OCI-LY1 (cell line): Measurements from ENCODE around the gene CFAP97D2.

Experiments used
- H2AFZ ChIP-seq: fragments of 200-600 bp; sonication (generic), shearing (Covaris generic); 2 replicates; pipeline ENCODE4 v1.6.0; 2014; ENCODE audit warnings: antibody characterized with exemption, mild to moderate bottlenecking, low read length
- H3F3A ChIP-seq: fragments of 200-600 bp; sonication (generic), shearing (Covaris generic); 2 replicates; pipeline ENCODE4 v1.6.0; 2014; ENCODE audit warnings: mild to moderate bottlenecking, antibody characterized with exemption, low read length, moderate library complexity; ENCODE audit not compliant: insufficient read depth
- H3K27ac ChIP-seq: fragments of 200-600 bp; sonication (generic); 2 replicates; pipeline ENCODE4 v1.5.1; 2014; ENCODE audit warnings: low read length, mixed run types, mild to moderate bottlenecking, low read depth; ENCODE audit not compliant: poor library complexity, severe bottlenecking
- H3K27me3 ChIP-seq: fragments of 200-600 bp; sonication (generic); 2 replicates; pipeline ENCODE4 v1.6.0; 2014; ENCODE audit warnings: antibody characterized with exemption, mild to moderate bottlenecking, low read length, moderate library complexity; ENCODE audit not compliant: insufficient read depth
- H3K36me3 ChIP-seq: fragments of 200-600 bp; sonication (generic); 2 replicates; pipeline ENCODE4 v1.6.1; 2014; ENCODE audit warnings: mild to moderate bottlenecking, antibody characterized with exemption, low read length, moderate library complexity, mixed read lengths; ENCODE audit not compliant: insufficient read depth
- H3K4me1 ChIP-seq: fragments of 200-600 bp; sonication (generic); 2 replicates; pipeline ENCODE4 v1.5.1; 2014; ENCODE audit warnings: mild to moderate bottlenecking, low read length, moderate library complexity; ENCODE audit not compliant: insufficient read depth, severe bottlenecking
- H3K4me2 ChIP-seq: fragments of 200-600 bp; sonication (generic), shearing (Covaris generic); 2 replicates; pipeline ENCODE4 v1.6.1; 2014; ENCODE audit warnings: low read length
- H3K4me3 ChIP-seq: fragments of 200-600 bp; sonication (generic); 2 replicates; pipeline ENCODE4 v1.5.1; 2014; ENCODE audit warnings: low read length, low read depth, mild to moderate bottlenecking, mixed read lengths; ENCODE audit not compliant: poor library complexity, severe bottlenecking
- H3K79me2 ChIP-seq: fragments of 200-600 bp; shearing (Covaris generic); 2 replicates; pipeline ENCODE4 v1.6.1; 2016; ENCODE audit warnings: mixed run types, low read length, mixed read lengths; ENCODE audit not compliant: insufficient read depth
- H3K9ac ChIP-seq: fragments of 200-600 bp; sonication (generic), shearing (Covaris generic); 2 replicates; pipeline ENCODE4 v1.6.1; 2014; ENCODE audit warnings: mild to moderate bottlenecking, low read length, mixed read lengths
- H3K9me2 ChIP-seq: fragments of 200-600 bp; sonication (generic), shearing (Covaris generic); 2 replicates; pipeline ENCODE4 v1.6.1; 2014; ENCODE audit warnings: low read depth, mild to moderate bottlenecking, low read length, mixed read lengths
- H3K9me3 ChIP-seq: fragments of 200-600 bp; shearing (Covaris generic); 2 replicates; pipeline ENCODE4 v1.6.1; 2014; ENCODE audit warnings: low read length, mixed read lengths
- H4K20me1 ChIP-seq: fragments of 200-600 bp; sonication (generic), shearing (Covaris generic); 2 replicates; pipeline ENCODE4 v1.6.0; 2016; ENCODE audit warnings: mild to moderate bottlenecking, low read length; ENCODE audit not compliant: insufficient read depth
- EZH2 ChIP-seq: fragments of 200-600 bp; sonication (generic), shearing (Covaris generic); IDR thresholded peaks from 2 replicates; pipeline ENCODE4 v1.8.0; 2017; ENCODE audit warnings: borderline replicate concordance, mixed run types, mild to moderate bottlenecking, antibody characterized with exemption, low read length, moderate library complexity, mixed read lengths
- TF ChIP-seq, protein P1 (sequence below): fragments of 200-600 bp; sonication (generic), shearing (Covaris generic); IDR thresholded peaks from 2 replicates; pipeline ENCODE4 v1.5.1; 2017; ENCODE audit warnings: mild to moderate bottlenecking, antibody characterized with exemption, low read length, moderate library complexity, mixed read lengths

CFAP97D2 gene

DNA sequence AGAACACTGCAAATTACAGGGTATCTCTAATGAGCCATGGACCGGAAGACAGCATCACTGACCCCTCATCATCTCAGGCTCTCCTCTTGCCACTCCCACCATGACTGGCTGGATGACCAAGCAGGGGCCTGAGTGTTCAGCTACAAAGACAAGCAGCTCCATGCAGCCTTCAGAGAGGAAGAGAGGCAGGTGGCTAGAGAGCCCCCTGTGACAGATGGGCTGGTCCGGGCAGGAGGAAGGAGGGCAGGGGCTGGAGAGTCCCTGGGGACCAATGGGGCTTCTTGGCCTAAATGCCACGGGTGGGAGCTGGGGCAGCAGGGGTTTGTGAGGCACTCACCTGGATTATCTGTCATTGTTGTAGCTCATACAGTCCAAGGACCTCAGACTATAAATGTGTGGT lies 33.8 kb upstream of the CFAP97D2 start:
- peaks cover 72% of the 10 kb centered on the region for H3K4me1 ChIP-seq
- no peak overlapping the region for H2AFZ ChIP-seq
- TF ChIP-seq EZH2: no peak
- TF ChIP-seq, protein P1, sequence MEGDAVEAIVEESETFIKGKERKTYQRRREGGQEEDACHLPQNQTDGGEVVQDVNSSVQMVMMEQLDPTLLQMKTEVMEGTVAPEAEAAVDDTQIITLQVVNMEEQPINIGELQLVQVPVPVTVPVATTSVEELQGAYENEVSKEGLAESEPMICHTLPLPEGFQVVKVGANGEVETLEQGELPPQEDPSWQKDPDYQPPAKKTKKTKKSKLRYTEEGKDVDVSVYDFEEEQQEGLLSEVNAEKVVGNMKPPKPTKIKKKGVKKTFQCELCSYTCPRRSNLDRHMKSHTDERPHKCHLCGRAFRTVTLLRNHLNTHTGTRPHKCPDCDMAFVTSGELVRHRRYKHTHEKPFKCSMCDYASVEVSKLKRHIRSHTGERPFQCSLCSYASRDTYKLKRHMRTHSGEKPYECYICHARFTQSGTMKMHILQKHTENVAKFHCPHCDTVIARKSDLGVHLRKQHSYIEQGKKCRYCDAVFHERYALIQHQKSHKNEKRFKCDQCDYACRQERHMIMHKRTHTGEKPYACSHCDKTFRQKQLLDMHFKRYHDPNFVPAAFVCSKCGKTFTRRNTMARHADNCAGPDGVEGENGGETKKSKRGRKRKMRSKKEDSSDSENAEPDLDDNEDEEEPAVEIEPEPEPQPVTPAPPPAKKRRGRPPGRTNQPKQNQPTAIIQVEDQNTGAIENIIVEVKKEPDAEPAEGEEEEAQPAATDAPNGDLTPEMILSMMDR: no peak
- H3K9ac ChIP-seq: no peak overlapping the region
- no peak overlapping the region; the same call in 1 of the 2 replicates for H3K4me2 ChIP-seq
- no peaks in the 10 kb centered on the region for H3K9me3 ChIP-seq
- H3K36me3 ChIP-seq: no peaks in the 10 kb centered on the region
- no peaks in the 10 kb centered on the region for H3K9me2 ChIP-seq
- H3K27me3 ChIP-seq: peaks cover 6% of the 10 kb centered on the region; the same call in 1 of the 2 replicates
- no peaks in the 10 kb centered on the region for H3F3A ChIP-seq
- H3K27ac ChIP-seq: peak overlapping the region; percentile 58
- no peaks in the 10 kb centered on the region for H3K79me2 ChIP-seq
- H3K4me3 ChIP-seq: no peak overlapping the region
- no peaks in the 10 kb centered on the region for H4K20me1 ChIP-seq

DNA sequence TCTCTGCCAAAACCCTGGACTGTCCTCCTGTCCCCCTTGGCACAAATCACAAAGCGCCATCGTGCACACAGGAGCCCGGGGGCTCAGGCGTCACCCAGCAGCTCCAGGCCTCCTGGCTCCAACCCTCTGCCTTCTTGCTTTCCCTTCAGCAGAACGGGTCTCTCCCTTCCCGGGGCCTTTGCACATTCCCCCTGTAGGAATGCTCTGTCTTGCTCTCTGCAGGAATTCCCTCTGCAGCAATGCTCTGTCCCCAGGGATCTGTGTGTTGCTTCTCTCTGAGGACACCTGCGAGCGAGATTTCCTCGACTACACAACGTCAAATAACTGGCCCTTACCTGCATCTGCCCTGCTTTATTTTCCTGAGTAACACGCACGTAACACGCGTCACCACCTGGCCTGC lies 33.3 kb upstream of the CFAP97D2 start:
- Histone ChIP-seq H3K27ac (peak overlapping the region; percentile 58), H3K9ac (no peak overlapping the region), H3K4me2 (no peak overlapping the region; the same call in 1 of the 2 replicates)

DNA sequence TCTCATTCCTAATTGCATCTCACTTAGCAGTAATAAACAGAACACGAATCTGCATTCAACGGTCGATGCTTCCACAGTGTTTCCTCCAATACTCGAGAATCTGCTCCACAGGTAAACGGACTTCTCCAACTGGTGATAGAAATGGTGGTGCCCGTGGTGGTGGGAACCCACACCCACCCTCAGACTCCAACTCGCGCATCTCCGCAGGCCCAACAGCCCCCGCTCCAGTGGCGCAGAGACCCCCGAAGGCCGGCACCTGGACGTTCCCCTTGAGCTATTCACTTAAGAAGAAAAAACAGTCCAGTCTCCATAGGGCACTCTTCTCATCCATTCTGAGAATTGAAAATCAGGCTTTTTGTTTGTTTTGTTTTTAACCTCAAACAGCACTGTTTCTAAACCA lies 32.9 kb upstream of the CFAP97D2 start:
- no peaks in the 10 kb centered on the region for H3K9me3 ChIP-seq
- H3K27me3 ChIP-seq: peaks cover 6% of the 10 kb centered on the region; the same call in 1 of the 2 replicates
- no peak overlapping the region for H3K4me2 ChIP-seq
- no peak overlapping the region for H2AFZ ChIP-seq
- H4K20me1 ChIP-seq: no peaks in the 10 kb centered on the region
- H3K4me1 ChIP-seq: peaks cover 72% of the 10 kb centered on the region
- no peak overlapping the region for H3K4me3 ChIP-seq
- peak overlapping the region; percentile 58 for H3K27ac ChIP-seq
- no peaks in the 10 kb centered on the region for H3K36me3 ChIP-seq
- H3K9ac ChIP-seq: no peak overlapping the region
- H3F3A ChIP-seq: no peaks in the 10 kb centered on the region
- TF ChIP-seq, protein P1: no peak
- no peaks in the 10 kb centered on the region for H3K79me2 ChIP-seq
- H3K9me2 ChIP-seq: no peaks in the 10 kb centered on the region

More for the DNA sequence above, 33.3 kb upstream of the CFAP97D2 start:
- no peaks in the 10 kb centered on the region for H4K20me1 ChIP-seq
- H3F3A ChIP-seq: no peaks in the 10 kb centered on the region
- no peak for TF ChIP-seq EZH2
- TF ChIP-seq, protein P1: no peak
- no peaks in the 10 kb centered on the region for H3K79me2 ChIP-seq
- H3K9me2 ChIP-seq: no peaks in the 10 kb centered on the region
- H3K4me1 ChIP-seq: peaks cover 68% of the 10 kb centered on the region
- H2AFZ ChIP-seq: no peak overlapping the region
- H3K4me3 ChIP-seq: no peak overlapping the region
- no peaks in the 10 kb centered on the region for H3K9me3 ChIP-seq
- peaks cover 6% of the 10 kb centered on the region; the same call in 1 of the 2 replicates for H3K27me3 ChIP-seq
- no peaks in the 10 kb centered on the region for H3K36me3 ChIP-seq
